PC-9 (cell line): ENCODE data around the gene CELF4. TPM values are rescaled to one million over a fixed set of nuclear protein-coding genes. Genes with fewer than 3 reads are reported as not detected.

Experiments
- BruUV-seq: library from RNA; stranded (reverse); fragments of 400-500 nt; replicated peaks from 2 replicates; lab custom pipeline; 2021; lab: Mats Ljungman, UMichigan
- CTCF ChIA-PET: fragments of 300-600 bp; sonication (Branson Sonifier 250); formaldehyde crosslinking; loops from one replicate; lab custom pipeline; 2022; ENCODE audit warnings: antibody characterized with exemption; lab: Charles Lee
- POLR2A ChIA-PET: fragments of 300-600 bp; sonication (Branson Sonifier 250); formaldehyde crosslinking; loops from one replicate; lab custom pipeline; 2022; ENCODE audit warnings: antibody characterized with exemption; ENCODE audit not compliant: unreplicated experiment; lab: Charles Lee
- DNase-seq, 2 experiments: peaks; one replicate each; pipeline versions ENCODE4 v3.0.0 to v3.0.0-alpha.2; 2015 to 2022; ENCODE audit warnings: mixed read lengths in 1 of 2
- H2AFZ ChIP-seq: fragments of 200-600 bp; sonication (generic); 2 replicates; pipeline ENCODE4 v1.8.1; 2017; ENCODE audit warnings: antibody characterized with exemption
- H3F3A ChIP-seq: fragments of 200-600 bp; sonication (generic); 2 replicates; pipeline ENCODE4 v1.8.1; 2017; ENCODE audit warnings: antibody characterized with exemption, mild to moderate bottlenecking, low read depth; ENCODE audit not compliant: insufficient read depth
- H3K27ac ChIP-seq: fragments of 200-600 bp; sonication (generic); 2 replicates; pipeline ENCODE4 v1.6.1; 2016; ENCODE audit warnings: mixed run types
- H3K27me3 ChIP-seq: fragments of 200-600 bp; sonication (generic); 2 replicates; pipeline ENCODE4 v1.6.1; 2016; ENCODE audit warnings: low read depth, mixed run types; ENCODE audit not compliant: insufficient read depth
- H3K36me3 ChIP-seq: fragments of 200-600 bp; sonication (generic); 2 replicates; pipeline ENCODE4 v1.6.1; 2016; ENCODE audit warnings: low read depth, mixed run types
- H3K4me1 ChIP-seq: fragments of 200-600 bp; sonication (generic); replicated peaks from 2 replicates; pipeline ENCODE4 v1.6.1; 2016; ENCODE audit warnings: mixed run types; ENCODE audit not compliant: insufficient read depth
- H3K4me2 ChIP-seq: fragments of 200-600 bp; sonication (generic); 2 replicates; pipeline ENCODE4 v1.6.1; 2017; ENCODE audit warnings: mixed run types
- H3K4me3 ChIP-seq: fragments of 200-600 bp; sonication (generic); 2 replicates; pipeline ENCODE4 v1.6.1; 2016; ENCODE audit warnings: mixed run types
- H3K79me2 ChIP-seq: fragments of 200-600 bp; sonication (generic); 2 replicates; pipeline ENCODE4 v1.6.1; 2017; ENCODE audit warnings: low read depth, mixed run types
- H3K9me2 ChIP-seq: fragments of 200-600 bp; sonication (generic); 2 replicates; pipeline ENCODE4 v1.8.1; 2017; ENCODE audit warnings: mild to moderate bottlenecking; ENCODE audit not compliant: insufficient read depth
- H3K9me3 ChIP-seq: fragments of 200-600 bp; sonication (generic); 2 replicates; pipeline ENCODE4 v1.8.1; 2016; ENCODE audit warnings: low read depth; ENCODE audit not compliant: insufficient read depth
- H4K20me1 ChIP-seq: fragments of 200-600 bp; sonication (generic); 2 replicates; pipeline ENCODE4 v1.8.1; 2017; ENCODE audit not compliant: insufficient read depth
- EZH2 ChIP-seq: fragments of 200-600 bp; sonication (generic); IDR thresholded peaks from 2 replicates; pipeline ENCODE4 v1.8.0; 2017; ENCODE audit warnings: antibody characterized with exemption, low read depth
- intact Hi-C: fragments of 100-400 bp; cut with micrococcal nuclease; formaldehyde crosslinking; loops from one replicate; pipeline ENCODE4 v1.10.0; 2022; ENCODE audit not compliant: unreplicated experiment
- total RNA-seq: library from RNA; stranded (reverse); gene quantifications from 2 replicates; pipeline ENCODE4 v1.2.3, GENCODE V29; 2021
- TF ChIP-seq, protein P1 (sequence below): fragments of 200-600 bp; sonication (generic); conservative IDR thresholded peaks from 2 replicates; pipeline ENCODE4 v1.6.1; 2017; ENCODE audit warnings: mixed run types, antibody characterized with exemption, mild to moderate bottlenecking, moderate library complexity

Gene CELF4
- total RNA-seq, 1 experiment from 2014 or later, result 1.2 TPM

DNA sequence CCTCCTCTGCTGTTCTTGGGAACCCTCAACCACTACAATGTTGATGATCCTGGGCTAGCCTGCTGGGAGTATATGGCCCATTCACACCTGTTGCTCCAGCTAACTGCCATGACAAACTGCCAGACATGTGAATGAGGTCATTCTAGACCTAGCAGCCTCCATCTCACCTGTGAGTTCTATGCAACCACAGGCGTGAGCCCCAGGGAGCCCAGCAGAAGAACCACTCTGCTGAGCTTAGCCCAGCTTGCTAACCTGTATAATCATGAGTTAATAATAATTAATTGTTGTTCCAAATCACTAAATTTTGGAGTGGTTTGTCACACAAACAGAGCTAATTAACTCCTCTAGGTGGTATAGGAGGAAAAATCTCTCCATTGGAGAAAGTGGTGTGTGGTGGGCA lies 24.7 kb upstream of the CELF4 start:
- H3K27ac ChIP-seq, result no peak overlapping the region
- H3K4me3 ChIP-seq, result no peak overlapping the region
- no peaks in the 10 kb centered on the region for H3K4me1 ChIP-seq
- no TSS peak for BruUV-seq
- H3K36me3 ChIP-seq, result no peaks in the 10 kb centered on the region
- no peaks in the 10 kb centered on the region for H3F3A ChIP-seq
- TF ChIP-seq, protein P1, sequence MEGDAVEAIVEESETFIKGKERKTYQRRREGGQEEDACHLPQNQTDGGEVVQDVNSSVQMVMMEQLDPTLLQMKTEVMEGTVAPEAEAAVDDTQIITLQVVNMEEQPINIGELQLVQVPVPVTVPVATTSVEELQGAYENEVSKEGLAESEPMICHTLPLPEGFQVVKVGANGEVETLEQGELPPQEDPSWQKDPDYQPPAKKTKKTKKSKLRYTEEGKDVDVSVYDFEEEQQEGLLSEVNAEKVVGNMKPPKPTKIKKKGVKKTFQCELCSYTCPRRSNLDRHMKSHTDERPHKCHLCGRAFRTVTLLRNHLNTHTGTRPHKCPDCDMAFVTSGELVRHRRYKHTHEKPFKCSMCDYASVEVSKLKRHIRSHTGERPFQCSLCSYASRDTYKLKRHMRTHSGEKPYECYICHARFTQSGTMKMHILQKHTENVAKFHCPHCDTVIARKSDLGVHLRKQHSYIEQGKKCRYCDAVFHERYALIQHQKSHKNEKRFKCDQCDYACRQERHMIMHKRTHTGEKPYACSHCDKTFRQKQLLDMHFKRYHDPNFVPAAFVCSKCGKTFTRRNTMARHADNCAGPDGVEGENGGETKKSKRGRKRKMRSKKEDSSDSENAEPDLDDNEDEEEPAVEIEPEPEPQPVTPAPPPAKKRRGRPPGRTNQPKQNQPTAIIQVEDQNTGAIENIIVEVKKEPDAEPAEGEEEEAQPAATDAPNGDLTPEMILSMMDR, result no peak
- TF ChIP-seq EZH2, result no peak
- H3K79me2 ChIP-seq, result no peaks in the 10 kb centered on the region
- POLR2A ChIA-PET, result no interaction called here
- no peak overlapping the region for H3K4me2 ChIP-seq
- CTCF ChIA-PET, result no interaction called here
- no peaks in the 10 kb centered on the region for H3K27me3 ChIP-seq
- H4K20me1 ChIP-seq, result no peaks in the 10 kb centered on the region
- H2AFZ ChIP-seq, result no peak overlapping the region
- intact Hi-C loops, result no loop called here
- no peaks in the 10 kb centered on the region for H3K9me3 ChIP-seq
- no peak for DNase-seq
- H3K9me2 ChIP-seq, result no peaks in the 10 kb centered on the region

DNA sequence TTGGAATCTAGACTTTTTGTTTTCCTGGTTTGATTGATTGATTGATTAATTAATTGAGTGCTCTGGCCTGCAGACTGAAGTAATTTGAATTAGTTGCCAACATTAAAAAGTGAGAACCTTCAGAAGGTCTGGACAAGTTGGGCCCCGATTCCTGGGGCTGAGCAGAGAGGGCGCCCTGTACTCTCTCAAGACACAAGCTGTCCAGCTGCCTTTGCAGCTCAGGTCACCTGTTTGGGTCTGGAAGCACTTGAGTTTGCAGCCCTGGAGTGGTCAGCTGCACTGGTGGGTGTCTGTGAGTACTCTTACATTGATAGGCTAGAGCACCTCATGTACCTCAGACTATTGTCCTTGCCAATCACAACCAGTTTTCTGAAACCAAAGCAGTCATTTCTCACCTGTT lies 22.7 kb upstream of the CELF4 start:
- H3K4me1 ChIP-seq, result no peaks in the 10 kb centered on the region

DNA sequence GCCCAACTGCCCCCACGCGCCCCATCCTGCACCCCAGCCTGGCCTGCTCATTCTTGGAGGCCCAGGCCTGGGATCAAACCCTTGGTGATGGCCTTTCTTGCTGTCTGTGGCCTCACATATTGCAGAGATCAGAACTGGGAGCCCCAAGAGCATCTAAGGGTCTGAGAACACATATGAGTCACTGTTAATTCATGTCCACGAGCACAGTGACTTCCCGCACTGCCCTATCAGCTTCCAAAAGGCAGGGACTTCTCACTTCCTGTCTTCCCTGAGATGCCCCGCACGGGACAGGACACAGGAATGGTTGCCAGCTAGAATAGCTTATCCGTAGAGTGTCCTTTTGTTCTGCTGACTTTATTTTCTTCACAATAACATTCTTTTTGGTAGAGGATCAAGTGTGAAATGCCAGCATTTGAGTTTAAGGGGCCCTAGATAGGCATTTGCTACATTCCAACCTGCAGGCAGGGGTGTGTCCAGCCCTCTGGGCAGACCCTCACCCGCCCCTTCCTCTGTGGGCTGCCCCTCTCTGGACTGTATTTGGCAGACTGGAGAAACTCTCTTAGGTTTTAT lies 21.1 kb upstream of the CELF4 start:
- H4K20me1 ChIP-seq, result no peaks in the 10 kb centered on the region
- no peaks in the 10 kb centered on the region for H3F3A ChIP-seq
- H3K4me1 ChIP-seq, result no peaks in the 10 kb centered on the region
- no peaks in the 10 kb centered on the region for H3K9me2 ChIP-seq
- no peaks in the 10 kb centered on the region for H3K27me3 ChIP-seq
- TF ChIP-seq, protein P1, result no peak
- TF ChIP-seq EZH2, result no peak
- no peaks in the 10 kb centered on the region for H3K9me3 ChIP-seq
- no peaks in the 10 kb centered on the region for H3K36me3 ChIP-seq
- no peak overlapping the region for H3K4me3 ChIP-seq
- POLR2A ChIA-PET, result no interaction called here
- no peak overlapping the region for H3K4me2 ChIP-seq
- no peak for DNase-seq
- H3K27ac ChIP-seq, result no peak overlapping the region
- no TSS peak for BruUV-seq
- CTCF ChIA-PET, result no interaction called here
- no peak overlapping the region for H2AFZ ChIP-seq
- intact Hi-C loops, result no loop called here
- H3K79me2 ChIP-seq, result no peaks in the 10 kb centered on the region

More for the DNA sequence above, 22.7 kb upstream of the CELF4 start:
- Histone ChIP-seq H3K9me2 (no peaks in the 10 kb centered on the region), H3K4me2 (no peak overlapping the region), H2AFZ (no peak overlapping the region), H3F3A (no peaks in the 10 kb centered on the region), H3K9me3 (no peaks in the 10 kb centered on the region), H3K79me2 (no peaks in the 10 kb centered on the region), H3K4me3 (no peak overlapping the region), H3K27me3 (no peaks in the 10 kb centered on the region), H3K36me3 (no peaks in the 10 kb centered on the region), H4K20me1 (no peaks in the 10 kb centered on the region), H3K27ac (no peak overlapping the region)
- ChIA-PET CTCF (no interaction called here), POLR2A (no interaction called here)
- DNase-seq, result no peak
- TF ChIP-seq EZH2, result no peak
- TF ChIP-seq, protein P1, result no peak
- BruUV-seq, result no TSS peak
- intact Hi-C loops, result no loop called here
